OCI-LY3 (cell line): ENCODE data around the gene S100A6.

Experiments
- EZH2phosphoT487 ChIP-seq: fragments of 200-600 bp; shearing (Covaris generic); IDR thresholded peaks from 2 replicates; pipeline ENCODE4 v1.6.1; 2018; ENCODE audit warnings: antibody characterized with exemption, mixed run types, low read depth
- TF ChIP-seq, protein P1 (sequence below): fragments of 200-600, 300-600 bp; sonication (generic); IDR thresholded peaks from 2 replicates; pipeline ENCODE4 v1.5.1; 2014; ENCODE audit warnings: antibody characterized with exemption, low read length, low read depth

DNA sequence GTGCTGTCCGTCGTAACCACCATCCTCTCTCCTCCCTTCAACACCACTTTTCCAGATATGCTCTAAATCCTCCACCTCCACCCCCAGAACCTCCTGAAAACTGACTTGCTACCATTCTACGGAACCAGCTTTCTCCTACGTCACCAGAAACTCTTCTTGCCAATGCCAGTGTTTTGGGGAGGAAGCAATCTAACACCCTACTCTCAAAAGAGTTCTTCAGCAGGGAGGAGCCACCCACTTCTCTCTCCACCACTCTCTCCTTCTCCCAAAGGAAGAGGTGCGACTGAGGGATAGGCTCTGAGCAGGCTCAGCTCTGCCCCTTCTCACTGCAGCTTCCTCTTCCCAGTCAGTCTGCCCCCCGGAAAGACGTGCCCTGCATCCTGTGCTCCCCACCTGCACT is 35.9 kb upstream of the S100A6 start:
- TF ChIP-seq, protein P1, sequence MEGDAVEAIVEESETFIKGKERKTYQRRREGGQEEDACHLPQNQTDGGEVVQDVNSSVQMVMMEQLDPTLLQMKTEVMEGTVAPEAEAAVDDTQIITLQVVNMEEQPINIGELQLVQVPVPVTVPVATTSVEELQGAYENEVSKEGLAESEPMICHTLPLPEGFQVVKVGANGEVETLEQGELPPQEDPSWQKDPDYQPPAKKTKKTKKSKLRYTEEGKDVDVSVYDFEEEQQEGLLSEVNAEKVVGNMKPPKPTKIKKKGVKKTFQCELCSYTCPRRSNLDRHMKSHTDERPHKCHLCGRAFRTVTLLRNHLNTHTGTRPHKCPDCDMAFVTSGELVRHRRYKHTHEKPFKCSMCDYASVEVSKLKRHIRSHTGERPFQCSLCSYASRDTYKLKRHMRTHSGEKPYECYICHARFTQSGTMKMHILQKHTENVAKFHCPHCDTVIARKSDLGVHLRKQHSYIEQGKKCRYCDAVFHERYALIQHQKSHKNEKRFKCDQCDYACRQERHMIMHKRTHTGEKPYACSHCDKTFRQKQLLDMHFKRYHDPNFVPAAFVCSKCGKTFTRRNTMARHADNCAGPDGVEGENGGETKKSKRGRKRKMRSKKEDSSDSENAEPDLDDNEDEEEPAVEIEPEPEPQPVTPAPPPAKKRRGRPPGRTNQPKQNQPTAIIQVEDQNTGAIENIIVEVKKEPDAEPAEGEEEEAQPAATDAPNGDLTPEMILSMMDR, result no peak
- no peak for TF ChIP-seq EZH2phosphoT487
